Kidney (tissue), 14 donors: ENCODE results near the gene RBPMS2. TPM values are rescaled to one million over a fixed set of nuclear protein-coding genes. Genes with fewer than 3 reads are reported as not detected.

Experiments
- DNase-seq, 5 donors: peaks; one replicate each; pipeline ENCODE4 v3.0.0-alpha.2; 2013 to 2020
- FAIRE-seq: peaks from 2 replicates; lab custom pipeline; 2012; peaks lifted over from hg19 to GRCh38; lab: Jason Lieb, UNC
- H3K27ac ChIP-seq, 2 donors: one replicate each; pipeline ENCODE4 v1.7.0; 2013; ENCODE audit warnings: low read depth in 2 of 2, low read length in 2 of 2, inconsistent platforms in 1 of 2
- H3K27me3 ChIP-seq: one replicate; pipeline ENCODE4 v1.7.1; 2013; ENCODE audit warnings: low read length, inconsistent platforms; ENCODE audit not compliant: control insufficient read depth, insufficient read depth
- H3K36me3 ChIP-seq, 3 donors: one replicate each; pipeline versions ENCODE4 v1.7.0 to v1.7.1; 2013; ENCODE audit warnings: low read length in 3 of 3, control low read depth in 1 of 3, inconsistent platforms in 1 of 3; ENCODE audit not compliant: insufficient read depth in 3 of 3, control insufficient read depth in 2 of 3
- H3K4me1 ChIP-seq, 3 donors: one replicate each; pipeline versions ENCODE4 v1.7.0 to v1.7.1; 2013; ENCODE audit warnings: low read length in 3 of 3, inconsistent platforms in 1 of 3, low read depth in 1 of 3; ENCODE audit not compliant: control insufficient read depth in 2 of 3, insufficient read depth in 2 of 3
- H3K4me3 ChIP-seq, 3 donors: one replicate each; pipeline versions ENCODE4 v1.7.0 to v1.8.1; 2013; ENCODE audit warnings: low read length in 3 of 3, control low read depth in 1 of 3, inconsistent platforms in 1 of 3
- H3K9ac ChIP-seq, 3 donors: one replicate each; pipeline versions ENCODE4 v1.7.0 to v1.7.1; 2013; ENCODE audit warnings: low read length in 3 of 3, control low read depth in 1 of 3, inconsistent platforms in 1 of 3
- H3K9me3 ChIP-seq, 3 donors: one replicate each; pipeline versions ENCODE4 v1.7.0 to v1.7.1; 2013; ENCODE audit warnings: low read length in 3 of 3, control low read depth in 1 of 3, inconsistent platforms in 1 of 3; ENCODE audit not compliant: control insufficient read depth in 2 of 3, insufficient read depth in 1 of 3
- CTCF ChIP-seq: IDR thresholded peaks from 3 replicates; pipeline ENCODE4 v1.5.1; 2012; ENCODE audit warnings: mild to moderate bottlenecking, moderate library complexity, borderline replicate concordance; ENCODE audit not compliant: insufficient read depth; ENCODE audit errors: extremely low read depth
- intact Hi-C: fragments of 100-400 bp; cut with DNase I; formaldehyde crosslinking; loops from one replicate; pipeline ENCODE4 v1.11.1; 2022
- polyA plus RNA-seq: library from polyadenylated mRNA; stranded (reverse); fragments of 350-450 nt; fragmentation: Illumina TruSeq; extraction: RNeasy Lipid Tissue Mini Kit (QIAGEN cat#74804); gene quantifications from one replicate; pipeline ENCODE4 v1.2.3, GENCODE V29; 2014; ENCODE audit warnings: low read depth, low replicate concordance; ENCODE audit not compliant: insufficient read depth
- total RNA-seq: library from RNA; stranded (reverse); fragmentation: NEBNext Ultra II Directional; extraction: Animal tissue kit (Norgen Biotek cat#: 25700); gene quantifications from one replicate; pipeline ENCODE4 v1.2.1, GENCODE V29; 2021
- donor health status: control.
- donor health status: control.
- donor health status: control.
- donor health status: control.
- donor health status: control.
- donor health status: DM: yes; HTN: yes; CAD: no.
- donor health status: Normal renal cell carcinoma (clear cell type).

The RBPMS2 gene
- total and polyA plus RNA-seq, 2 donors from 2014 or later: 8.2 to 24.2 TPM

- DNase-seq (no peak), FAIRE-seq (no peak)
- H3K27me3 ChIP-seq: no peaks in the 10 kb centered on the region
- TF ChIP-seq CTCF: no peak
- H3K27ac ChIP-seq: peak overlapping the region in 1 of 2 donors; percentile 72
- intact Hi-C loops: no loop called here
- H3K36me3 ChIP-seq: no peaks in the 10 kb centered on the region
- H3K9me3 ChIP-seq: no peaks in the 10 kb centered on the region
- H3K4me3 ChIP-seq: no peak overlapping the region
- H3K9ac ChIP-seq: no peak overlapping the region
- peaks cover 0 to 11% (median 7%) of the 10 kb centered on the region in 3 donors for H3K4me1 ChIP-seq
Measured at GRCh38 chr15:64782751-64783150, 7.4 kb upstream of the RBPMS2 start.

DNA sequence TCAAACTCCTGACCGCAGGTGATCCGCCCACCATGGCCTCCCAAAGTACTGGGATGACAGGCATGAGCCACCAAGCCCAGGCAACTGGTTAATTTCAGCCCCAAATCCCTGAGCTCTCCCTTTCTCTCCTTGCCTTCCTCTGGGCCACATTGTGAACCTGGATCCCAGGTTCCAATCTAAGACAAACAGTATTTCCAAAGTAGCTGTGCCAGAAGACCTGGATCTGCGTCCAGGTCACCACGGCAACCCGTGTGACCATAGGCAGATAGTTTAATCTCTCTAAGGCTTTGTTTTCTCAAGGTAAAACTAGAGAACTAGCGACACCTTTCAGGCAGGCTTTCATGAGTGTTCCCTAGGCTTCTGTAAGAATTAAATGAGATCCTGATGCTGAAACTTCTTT is 5.9 kb upstream of the RBPMS2 start:
- Histone ChIP-seq H3K27me3 (no peaks in the 10 kb centered on the region), H3K4me3 (no peak overlapping the region), H3K4me1 (peaks cover 0 to 12% (median 8%) of the 10 kb centered on the region in 3 donors), H3K9me3 (no peaks in the 10 kb centered on the region), H3K36me3 (no peaks in the 10 kb centered on the region), H3K27ac (no peak overlapping the region), H3K9ac (no peak overlapping the region)
- no peak for DNase-seq
- intact Hi-C loops: no loop called here
- no peak for TF ChIP-seq CTCF
- FAIRE-seq: no peak

- Histone ChIP-seq H3K27ac (no peak overlapping the region), H3K4me3 (no peak overlapping the region), H3K27me3 (no peaks in the 10 kb centered on the region), H3K9ac (no peak overlapping the region), H3K4me1 (peaks cover 0 to 13% (median 11%) of the 10 kb centered on the region in 3 donors), H3K36me3 (no peaks in the 10 kb centered on the region), H3K9me3 (no peaks in the 10 kb centered on the region)
- TF ChIP-seq CTCF: no peak
- DNase-seq (no peak), FAIRE-seq (no peak)
- intact Hi-C loops: no loop called here
Measured at GRCh38 chr15:64780600-64781156, 5.3 kb upstream of the RBPMS2 start.

GRCh38 chr15:64779630-64780029 is 4.2 kb upstream of the RBPMS2 start:
- Histone ChIP-seq H3K4me3 (no peak overlapping the region), H3K9ac (no peak overlapping the region), H3K9me3 (no peaks in the 10 kb centered on the region), H3K27me3 (no peaks in the 10 kb centered on the region), H3K27ac (no peak overlapping the region), H3K36me3 (no peaks in the 10 kb centered on the region), H3K4me1 (peaks cover 0 to 13% (median 11%) of the 10 kb centered on the region in 3 donors)
- no peak for FAIRE-seq
- intact Hi-C loops: no loop called here
- no peak for DNase-seq
- TF ChIP-seq CTCF: no peak
